HG03139 (cell line): ENCODE results near the gene OFD1.
A peak's percentile ranks its signal among the peaks of the same experiment; 100 is the strongest.
"Not testable (repeated sequence)": the region's sequence is repeated elsewhere in the genome, so short reads cannot be mapped to it uniquely, and the experiment has no call there.

Experiments
- ATAC-seq: cut with Tn5 transposase; IDR thresholded peaks from one replicate; pipeline ENCODE4 v1.9.1; 2021; ENCODE audit not compliant: unreplicated experiment

Gene OFD1

GRCh38 chrX:13703135-13703534 lies 31.4 kb upstream of the OFD1 start:
- ATAC-seq = no peak

DNA sequence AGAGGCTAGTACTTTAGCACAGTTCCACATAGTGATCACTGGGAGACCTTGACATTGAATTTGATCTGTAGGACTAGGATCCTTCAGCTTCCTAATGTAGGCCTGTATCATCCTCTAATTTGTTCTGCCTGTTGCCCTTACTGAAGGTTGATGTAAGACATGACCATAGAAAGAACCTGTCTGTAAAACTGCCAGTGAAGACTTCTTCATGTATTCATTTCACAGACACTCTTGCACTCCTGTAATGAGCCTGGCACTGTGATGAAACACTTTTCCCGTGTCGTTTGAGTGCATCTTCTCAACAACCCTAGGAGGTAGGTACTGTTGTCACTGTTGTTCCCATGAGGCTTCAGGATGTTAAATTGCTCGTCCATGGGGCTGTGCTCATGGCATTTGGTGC lies 31.0 kb upstream of the OFD1 start:
- no peak for ATAC-seq

DNA sequence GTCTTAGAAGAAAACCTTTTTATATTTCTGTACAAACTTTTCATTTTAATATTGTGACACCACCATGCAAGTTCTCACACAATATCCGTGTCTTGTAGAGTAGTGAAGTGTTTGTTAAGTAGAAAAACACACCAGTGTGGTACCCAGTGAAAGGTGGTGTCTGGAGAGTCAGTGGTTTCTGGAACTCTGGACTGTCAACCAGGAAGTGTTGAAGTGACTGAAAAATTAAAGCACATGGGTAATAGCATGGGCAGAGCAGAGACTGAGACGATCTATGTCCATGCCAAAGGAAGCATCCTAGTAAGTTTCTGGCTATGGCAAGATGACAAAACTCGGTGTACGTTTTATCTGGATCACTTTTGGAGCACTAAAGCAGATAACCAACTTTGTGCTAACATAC lies 23.4 kb upstream of the OFD1 start:
- no peak for ATAC-seq

DNA sequence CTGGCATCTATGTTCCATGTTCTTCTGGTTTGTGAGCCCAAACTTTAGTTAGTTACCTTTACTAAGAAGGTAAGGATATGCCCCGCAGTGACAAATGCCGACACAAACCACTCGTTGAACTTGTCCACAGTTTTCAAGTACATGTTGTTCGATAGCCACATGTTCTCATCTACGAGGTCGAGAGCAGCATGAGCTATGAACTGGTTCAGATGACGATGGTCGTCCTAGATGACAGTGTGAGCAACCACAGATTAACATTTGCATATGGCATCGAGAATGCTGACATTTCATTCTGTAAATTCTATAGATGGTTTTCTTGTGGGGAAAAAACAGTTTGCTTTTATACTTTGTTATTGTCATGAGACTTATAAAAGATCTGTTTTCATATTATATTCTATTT lies 18.1 kb upstream of the OFD1 start:
- ATAC-seq = no peak

DNA sequence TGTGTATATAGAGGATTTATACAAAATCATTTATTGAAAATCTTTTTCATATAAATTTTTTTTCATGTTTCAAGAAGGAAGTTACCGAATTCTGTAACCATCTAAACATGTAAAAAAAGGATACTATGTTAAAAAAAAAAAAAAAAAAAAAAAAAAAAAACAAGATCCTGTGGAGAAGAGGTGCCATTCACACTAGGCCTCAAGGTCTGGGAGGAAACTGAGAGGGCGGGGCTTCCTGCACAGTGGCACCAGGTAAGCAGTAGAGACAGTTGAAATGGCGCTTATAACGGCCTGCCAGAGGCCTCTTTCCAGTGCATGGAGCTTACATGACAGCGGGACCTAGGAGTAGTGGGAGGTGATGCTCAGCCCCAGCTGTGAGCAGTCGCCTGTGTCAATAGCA lies 17.6 kb upstream of the OFD1 start:
- no peak for ATAC-seq

GRCh38 chrX:13717700-13718472 lies 16.7 kb upstream of the OFD1 start:
- ATAC-seq = no peak

GRCh38 chrX:13719192-13719856 lies 15.2 kb upstream of the OFD1 start:
- ATAC-seq = no peak

GRCh38 chrX:13721371-13721770 lies 13.2 kb upstream of the OFD1 start:
- ATAC-seq = no peak

DNA sequence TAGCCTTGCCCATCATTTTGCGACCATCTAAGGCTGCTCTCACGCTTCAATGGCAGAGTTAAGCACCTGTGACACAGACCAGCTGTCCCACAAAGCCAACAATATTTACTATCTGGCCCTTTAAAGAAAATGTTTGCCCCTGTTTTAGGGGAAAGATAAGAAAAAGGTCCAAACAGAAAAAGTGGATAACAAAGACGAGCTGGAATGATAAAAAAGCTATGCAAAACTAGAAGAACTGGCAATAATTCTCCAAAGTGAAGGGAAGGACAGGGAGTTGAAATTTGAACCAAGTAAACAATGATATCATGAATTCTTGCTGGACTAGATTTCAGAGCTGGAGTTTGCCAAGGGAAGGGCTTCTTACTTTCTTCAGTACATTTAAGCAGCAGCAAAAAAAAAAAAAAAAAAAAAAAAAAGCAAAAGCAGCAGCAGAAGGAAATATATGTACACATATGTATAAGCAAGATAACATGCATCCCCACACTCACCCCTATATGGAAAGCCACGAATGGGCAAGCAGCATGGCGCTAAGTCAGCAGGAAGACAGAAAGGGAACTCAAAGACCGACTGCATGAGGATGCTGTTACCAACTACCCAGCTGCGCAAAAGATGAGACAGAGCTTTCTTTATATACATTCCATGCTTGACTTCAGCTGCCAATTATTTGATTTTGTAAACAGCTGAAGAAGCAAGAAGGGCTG lies 12.6 kb upstream of the OFD1 start:
- no peak for ATAC-seq

- not testable (repeated sequence) for ATAC-seq
Measured at GRCh38 chrX:13724878-13725277, 9.7 kb upstream of the OFD1 start.

GRCh38 chrX:13726583-13726982 lies 8.0 kb upstream of the OFD1 start:
- not testable (repeated sequence) for ATAC-seq

DNA sequence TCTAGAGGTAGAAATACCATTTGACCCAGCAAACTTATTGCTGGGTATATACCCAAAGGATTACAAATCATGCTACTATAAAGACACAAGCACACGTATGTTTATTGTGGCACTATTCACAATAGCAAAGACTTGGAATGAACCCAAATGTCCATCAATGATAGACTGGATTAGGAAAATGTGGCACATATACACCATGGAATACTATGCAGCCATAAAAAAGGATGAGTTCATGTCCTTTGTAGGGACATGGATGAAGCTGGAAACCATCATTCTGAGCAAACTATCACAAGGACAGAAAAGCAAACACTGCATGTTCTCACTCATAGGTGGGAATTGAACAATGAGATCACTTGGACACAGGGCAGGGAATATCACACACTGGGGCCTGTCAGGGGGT lies 4.0 kb upstream of the OFD1 start:
- not testable (repeated sequence) for ATAC-seq

DNA sequence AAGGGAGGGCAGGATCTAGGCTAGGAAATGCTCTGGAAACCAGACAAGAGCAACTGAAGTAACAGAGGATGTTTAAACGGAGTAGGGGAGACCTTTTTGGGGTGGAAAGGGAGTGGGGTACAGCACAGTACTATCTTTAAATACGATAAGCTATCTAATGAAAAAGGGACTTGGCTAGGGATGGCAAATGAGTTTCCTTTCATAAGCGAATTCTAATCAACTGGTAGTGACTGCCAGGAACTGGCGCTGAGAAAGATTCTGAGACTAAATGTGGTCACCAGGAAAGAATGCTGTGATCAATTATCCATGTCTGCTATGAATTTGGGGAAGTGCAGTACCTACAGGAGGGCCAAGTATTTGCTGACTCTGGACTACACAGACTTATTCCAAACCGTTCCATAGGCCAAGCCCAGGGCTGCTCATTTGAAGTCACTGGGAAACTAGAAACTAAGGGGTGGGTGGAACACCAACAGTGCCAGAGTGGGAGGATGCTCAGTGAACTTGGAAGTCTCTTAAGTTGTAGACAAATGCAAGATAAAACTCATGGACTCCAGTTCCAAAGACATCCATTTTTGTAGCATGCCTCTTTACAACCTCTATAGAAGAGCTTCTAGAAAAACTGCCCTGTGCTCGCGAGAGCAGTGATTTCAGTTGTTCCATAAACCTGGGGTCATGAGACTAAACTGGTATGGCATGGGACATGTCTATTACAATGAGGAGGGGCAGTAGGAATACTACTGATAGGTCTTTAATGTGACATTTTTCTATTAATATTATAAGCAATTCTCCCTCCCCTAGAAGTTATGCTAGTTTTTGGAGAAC lies 2.1 kb upstream of the OFD1 start:
- ATAC-seq = no peak

- ATAC-seq = no peak
Measured at GRCh38 chrX:13733506-13733905, 1.0 kb upstream of the OFD1 start.

- ATAC-seq = no peak
Measured at GRCh38 chrX:13741695-13742094, 7.1 kb downstream of the OFD1 start.

DNA sequence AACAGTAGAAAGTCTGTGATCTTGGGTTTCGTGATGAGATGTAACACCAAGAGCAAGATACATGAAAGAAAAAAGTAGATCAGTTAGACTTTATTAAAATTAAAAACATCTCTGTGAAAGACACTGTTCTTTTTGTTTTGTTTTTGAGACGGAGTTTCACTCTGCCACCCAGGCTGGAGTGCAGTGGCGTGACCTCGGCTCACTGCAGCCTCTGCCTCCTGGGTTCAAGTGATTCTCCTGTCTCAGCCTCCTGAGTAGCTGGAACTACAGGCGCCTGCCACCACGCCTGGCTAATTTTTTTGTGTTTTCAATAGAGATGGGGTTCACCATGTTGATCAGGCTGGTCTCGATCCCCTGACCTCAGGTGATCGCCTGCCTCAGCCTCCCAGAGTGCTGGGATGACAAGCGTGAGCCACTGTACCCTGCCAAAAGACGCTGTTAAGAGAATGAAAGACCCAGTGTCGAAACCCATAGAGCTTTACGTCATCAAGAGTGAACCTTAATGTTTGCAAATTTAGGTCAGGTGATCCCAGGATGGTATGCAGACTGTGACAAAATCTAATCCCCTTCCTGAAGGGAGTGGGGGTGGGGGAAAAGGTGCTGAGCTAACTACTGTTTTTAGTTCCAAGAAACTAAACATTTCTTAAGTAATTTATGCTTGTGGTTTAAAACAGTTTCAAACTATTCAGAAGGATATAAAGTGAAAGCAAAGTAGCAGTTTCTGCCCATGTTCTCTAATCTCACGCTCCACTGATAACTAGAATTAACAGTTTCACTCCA lies 8.0 kb downstream of the OFD1 start:
- ATAC-seq = peak; percentile 94

GRCh38 chrX:13747836-13748235 lies 13.3 kb downstream of the OFD1 start:
- no peak for ATAC-seq

GRCh38 chrX:13748486-13748885 lies 13.9 kb downstream of the OFD1 start:
- no peak for ATAC-seq

DNA sequence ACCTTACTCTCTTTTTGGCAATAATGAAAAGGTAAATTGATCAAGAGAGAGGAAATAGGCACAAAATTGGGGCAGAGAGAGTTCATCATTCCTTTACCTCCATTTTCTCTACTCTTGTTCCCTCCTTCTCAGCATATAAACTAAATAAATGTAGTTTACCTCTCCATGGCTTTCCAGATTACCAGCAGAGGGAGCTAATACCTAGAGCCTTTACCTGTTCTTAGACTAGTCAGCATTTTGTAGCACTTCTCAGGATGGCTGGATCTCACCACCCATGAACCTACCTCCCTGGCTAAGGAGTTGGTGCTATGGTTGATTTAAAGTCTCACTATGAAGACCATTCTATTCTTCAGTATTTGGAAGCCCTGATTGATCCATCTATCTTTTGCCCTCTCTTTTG lies 15.7 kb downstream of the OFD1 start:
- no peak for ATAC-seq

- ATAC-seq = no peak
Measured at GRCh38 chrX:13750812-13751211, 16.3 kb downstream of the OFD1 start.
